Stimulated activated effector memory CD8-positive, alpha-beta T cell treated with anti-CD3 and anti-CD28 coated beads, Interleukin-12 subunit alpha, Interleukin-12 subunit beta, amount 100 ng/mL, for 72 hours (primary cell): ENCODE data around the gene FAM47A.

Source experiments
- ATAC-seq: fragments of 150-1000 bp; cut with Tn5 transposase; 2 replicates; pipeline ENCODE4 v1.10.0; 2021
- DNase-seq, 2 donors: peaks; one replicate each; pipeline ENCODE4 v3.0.0; 2021 to 2022; ENCODE audit warnings: low spot score in 2 of 2
- H3K27ac Mint-ChIP-seq: one replicate; pipeline ENCODE4 v1.8.0; 2022; ENCODE audit warnings: mild to moderate bottlenecking, mixed read lengths
- H3K36me3 Mint-ChIP-seq: one replicate; pipeline ENCODE4 v1.8.0; 2022; ENCODE audit warnings: mild to moderate bottlenecking, mixed read lengths
- H3K4me1 Mint-ChIP-seq: one replicate; pipeline ENCODE4 v1.8.0; 2022; ENCODE audit warnings: mixed read lengths
- H3K4me3 Mint-ChIP-seq: one replicate; pipeline ENCODE4 v1.8.0; 2022; ENCODE audit warnings: mild to moderate bottlenecking, mixed read lengths
- H3K9me3 Mint-ChIP-seq: one replicate; pipeline ENCODE4 v1.8.0; 2022; ENCODE audit warnings: mixed read lengths

Gene FAM47A

GRCh38 chrX:34132028-34132427, at the start of gene FAM47A:
TSS of gene FAM47A (minus strand) at chrX:34132314. CDS start at chrX:34132278, 36 bp downstream.
- Mint-ChIP-seq H3K4me1 (no peaks in the 10 kb centered on the region), H3K27ac (no peak within 1 kb of the TSS), H3K36me3 (no peaks in the 10 kb centered on the region), H3K9me3 (peaks cover 6% of the 10 kb centered on the region), H3K4me3 (no peak within 1 kb of the TSS)
- no peak for ATAC-seq
- no peak for DNase-seq

GRCh38 chrX:34147345-34147744, 15.2 kb upstream of the FAM47A start:
- H3K4me1 Mint-ChIP-seq = no peaks in the 10 kb centered on the region
- no peak for ATAC-seq
- DNase-seq = no peak
- peaks cover 6% of the 10 kb centered on the region for H3K9me3 Mint-ChIP-seq
- H3K27ac Mint-ChIP-seq = no peak overlapping the region
- no peaks in the 10 kb centered on the region for H3K36me3 Mint-ChIP-seq
- no peak overlapping the region for H3K4me3 Mint-ChIP-seq

- Mint-ChIP-seq H3K4me1 (no peaks in the 10 kb centered on the region), H3K9me3 (peaks cover 6% of the 10 kb centered on the region), H3K36me3 (no peaks in the 10 kb centered on the region), H3K4me3 (no peak overlapping the region), H3K27ac (no peak overlapping the region)
- ATAC-seq (no peak), DNase-seq (no peak)
These were observed 14.8 kb upstream of the FAM47A start for GRCh38 chrX:34146906-34147305.

GRCh38 chrX:34144246-34144645, 12.1 kb upstream of the FAM47A start:
- H3K27ac Mint-ChIP-seq = no peak overlapping the region
- no peaks in the 10 kb centered on the region for H3K36me3 Mint-ChIP-seq
- ATAC-seq = no peak
- DNase-seq = no peak
- H3K4me3 Mint-ChIP-seq = no peak overlapping the region
- peaks cover 6% of the 10 kb centered on the region for H3K9me3 Mint-ChIP-seq
- H3K4me1 Mint-ChIP-seq = no peaks in the 10 kb centered on the region

GRCh38 chrX:34140816-34141215, 8.7 kb upstream of the FAM47A start:
- no peak for ATAC-seq
- Mint-ChIP-seq H3K27ac (no peak overlapping the region), H3K9me3 (peaks cover 6% of the 10 kb centered on the region), H3K4me1 (no peaks in the 10 kb centered on the region), H3K4me3 (no peak overlapping the region), H3K36me3 (no peaks in the 10 kb centered on the region)
- DNase-seq = no peak

- Mint-ChIP-seq H3K4me1 (no peaks in the 10 kb centered on the region), H3K9me3 (peaks cover 6% of the 10 kb centered on the region), H3K4me3 (no peak overlapping the region), H3K36me3 (no peaks in the 10 kb centered on the region), H3K27ac (no peak overlapping the region)
- DNase-seq (no peak), ATAC-seq (no peak)
These were observed 952 bp downstream of the FAM47A start for GRCh38 chrX:34130980-34131744.

GRCh38 chrX:34130501-34130900, 1.6 kb downstream of the FAM47A start:
- Mint-ChIP-seq H3K4me1 (no peaks in the 10 kb centered on the region), H3K9me3 (peaks cover 6% of the 10 kb centered on the region), H3K36me3 (no peaks in the 10 kb centered on the region), H3K27ac (no peak overlapping the region), H3K4me3 (no peak overlapping the region)
- no peak for DNase-seq
- no peak for ATAC-seq

GRCh38 chrX:34126011-34126410, 6.1 kb downstream of the FAM47A start:
- Mint-ChIP-seq H3K27ac (no peak overlapping the region), H3K9me3 (peaks cover 9% of the 10 kb centered on the region), H3K4me1 (no peaks in the 10 kb centered on the region), H3K4me3 (no peak overlapping the region), H3K36me3 (no peaks in the 10 kb centered on the region)
- ATAC-seq (no peak), DNase-seq (no peak)

- H3K9me3 Mint-ChIP-seq = peaks cover 5% of the 10 kb centered on the region
- DNase-seq (no peak), ATAC-seq (no peak)
- H3K36me3 Mint-ChIP-seq = no peaks in the 10 kb centered on the region
- H3K27ac Mint-ChIP-seq = no peak overlapping the region
- H3K4me1 Mint-ChIP-seq = no peaks in the 10 kb centered on the region
- H3K4me3 Mint-ChIP-seq = no peak overlapping the region
These were observed 13.0 kb downstream of the FAM47A start for GRCh38 chrX:34119122-34119521.

GRCh38 chrX:34112459-34112858, 19.7 kb downstream of the FAM47A start:
- no peak for ATAC-seq
- no peaks in the 10 kb centered on the region for H3K4me1 Mint-ChIP-seq
- no peak overlapping the region for H3K4me3 Mint-ChIP-seq

More at GRCh38 chrX:34112459-34112858, 19.7 kb downstream of the FAM47A start:
- no peaks in the 10 kb centered on the region for H3K36me3 Mint-ChIP-seq
- H3K9me3 Mint-ChIP-seq = peaks cover 10% of the 10 kb centered on the region
- no peak for DNase-seq
- no peak overlapping the region for H3K27ac Mint-ChIP-seq
